Measurements from ENCODE around the gene SEMA6B. TPM values are rescaled to one million over a fixed set of nuclear protein-coding genes. Genes with fewer than 3 reads are reported as not detected.

Gene SEMA6B
- total and polyA plus RNA-seq, 8 donors, result 1.2 to 6.7 (median 2.0) TPM; not detected in 1

GRCh38 chr19:4493929-4494690 is 65.4 kb downstream of the SEMA6B start:
- 93 to 97% (median 96%) methylated on average over 50 to 61 of the region's 61 CpGs for whole genome bisulfite sequencing, 5 donors
- no peak for DNase-seq
- H3K36me3 ChIP-seq, result peaks cover 68 to 95% (median 93%) of the 10 kb centered on the region in 4 donors
- no peak overlapping the region for H3K27ac ChIP-seq
- H3K4me1 ChIP-seq, result no peaks in the 10 kb centered on the region
- H3K4me3 ChIP-seq, result no peak overlapping the region
- no peaks in the 10 kb centered on the region for H3K9me3 ChIP-seq
- TF ChIP-seq POLR2A (IDR thresholded peaks at IDR 0.05) (no peak), CTCF (IDR thresholded peaks at IDR 0.05) (no peak), EP300 (IDR thresholded peaks at IDR 0.05) (no peak), POLR2AphosphoS5 (IDR thresholded peaks at IDR 0.05) (no peak)
- intact Hi-C loops (cut with DNase I; ENCODE audit: low total_unique reads), result no loop called here
- no peaks in the 10 kb centered on the region for H3K27me3 ChIP-seq

GRCh38 chr19:4493104-4493928 is 66.2 kb downstream of the SEMA6B start:
- no peak for TF ChIP-seq POLR2A (IDR thresholded peaks at IDR 0.05)
- TF ChIP-seq CTCF (IDR thresholded peaks at IDR 0.05), result no peak
- no peak for TF ChIP-seq POLR2AphosphoS5 (IDR thresholded peaks at IDR 0.05)
- TF ChIP-seq EP300 (IDR thresholded peaks at IDR 0.05), result no peak
- intact Hi-C loops (cut with DNase I; ENCODE audit: low total_unique reads), result no loop called here
- DNase-seq, result no peak
- Histone ChIP-seq H3K4me1 (no peaks in the 10 kb centered on the region), H3K9me3 (no peaks in the 10 kb centered on the region), H3K27me3 (no peaks in the 10 kb centered on the region), H3K36me3 (peaks cover 69 to 95% (median 93%) of the 10 kb centered on the region in 4 donors), H3K4me3 (no peak overlapping the region), H3K27ac (no peak overlapping the region)
- 92 to 96% (median 94%) methylated on average over 31 to 41 of the region's 41 CpGs for WGBS, 5 donors

Other genes with a start within 250 kb of the SEMA6B start
- gene STAP2, start 220.9 kb downstream of the SEMA6B start, total RNA-seq, result 100 to 1,000 TPM in 1 of 5 donors, 10 to 100 TPM in 3, not detected in 1; 20.7 to 250 (median 35.1) TPM
- gene STAP2, start 220.9 kb downstream of the SEMA6B start, polyA plus RNA-seq, result 10 to 100 TPM; 32.7 to 70.8 (median 52.4) TPM
- 10 to 100 TPM in 2 of 5 donors, 1 to 10 TPM in 3; 2.2 to 24.5 (median 8.3) TPM for gene MPND, start 216.1 kb downstream of the SEMA6B start, total RNA-seq
- gene MPND, start 216.1 kb downstream of the SEMA6B start, polyA plus RNA-seq, result 10 to 100 TPM; 20.4 to 25.0 (median 22.0) TPM
- 100 to 1,000 TPM in 1 of 5 donors, 10 to 100 TPM in 4; 14.8 to 111 (median 26.3) TPM for gene SH3GL1, start 159.1 kb downstream of the SEMA6B start, total RNA-seq
- 10 to 100 TPM; 44.9 to 48.5 (median 46.0) TPM for gene SH3GL1, start 159.1 kb downstream of the SEMA6B start, polyA plus RNA-seq
- 100 to 1,000 TPM in 1 of 5 donors, 10 to 100 TPM in 1, 1 to 10 TPM in 3; 1.8 to 100 (median 9.8) TPM for gene CHAF1A, start 157.0 kb downstream of the SEMA6B start, total RNA-seq
- gene CHAF1A, start 157.0 kb downstream of the SEMA6B start, polyA plus RNA-seq, result 1 to 10 TPM; 5.4 to 7.2 (median 5.8) TPM
- 100 to 1,000 TPM in 1 of 5 donors, 10 to 100 TPM in 4; 19.3 to 208 (median 73.7) TPM for gene UBXN6, start 101.9 kb downstream of the SEMA6B start, total RNA-seq
- gene UBXN6, start 101.9 kb downstream of the SEMA6B start, polyA plus RNA-seq, result 100 to 1,000 TPM; 112 to 148 (median 138) TPM
- gene HDGFL2, start 87.4 kb downstream of the SEMA6B start, total RNA-seq, result 10 to 100 TPM; 26.8 to 85.2 (median 33.9) TPM
- gene HDGFL2, start 87.4 kb downstream of the SEMA6B start, polyA plus RNA-seq, result 100 to 1,000 TPM in 1 of 3 donors, 10 to 100 TPM in 2; 25.5 to 127 (median 55.5) TPM
- gene PLIN4, start 41.2 kb downstream of the SEMA6B start, total RNA-seq, result 10 to 100 TPM in 3 of 5 donors, 1 to 10 TPM in 2; 9.0 to 64.7 (median 24.9) TPM
- 10 to 100 TPM in 1 of 3 donors, 1 to 10 TPM in 2; 3.5 to 13.2 (median 6.8) TPM for gene PLIN4, start 41.2 kb downstream of the SEMA6B start, polyA plus RNA-seq
- gene PLIN5, start 24.5 kb downstream of the SEMA6B start, total RNA-seq, result 100 to 1,000 TPM in 1 of 5 donors, 10 to 100 TPM in 2, 1 to 10 TPM in 2; 1.4 to 114 (median 37.8) TPM
- gene PLIN5, start 24.5 kb downstream of the SEMA6B start, polyA plus RNA-seq, result 10 to 100 TPM; 23.8 to 37.9 (median 25.3) TPM
- 10 to 100 TPM in 1 of 5 donors, 1 to 10 TPM in 3, not detected in 1; 4.2 to 17.2 (median 7.3) TPM for gene LRG1, start 19.6 kb downstream of the SEMA6B start, total RNA-seq
- gene LRG1, start 19.6 kb downstream of the SEMA6B start, polyA plus RNA-seq, result 10 to 100 TPM in 2 of 3 donors, 1 to 10 TPM in 1; 2.1 to 23.3 (median 16.1) TPM
- gene TNFAIP8L1, start 79.8 kb upstream of the SEMA6B start, total RNA-seq, result 10 to 100 TPM in 2 of 5 donors, 1 to 10 TPM in 3; 7.0 to 43.4 (median 9.5) TPM
- 1 to 10 TPM; 5.3 to 5.5 (median 5.4) TPM for gene TNFAIP8L1, start 79.8 kb upstream of the SEMA6B start, polyA plus RNA-seq
- gene MYDGF, start 110.7 kb upstream of the SEMA6B start, total RNA-seq, result 10 to 100 TPM; 41.4 to 77.5 (median 71.3) TPM
- gene MYDGF, start 110.7 kb upstream of the SEMA6B start, polyA plus RNA-seq, result 10 to 100 TPM; 66.4 to 86.6 (median 75.3) TPM
- gene DPP9, start 164.2 kb upstream of the SEMA6B start, total RNA-seq, result 100 to 1,000 TPM in 2 of 5 donors, 10 to 100 TPM in 3; 24.6 to 178 (median 82.1) TPM
- 10 to 100 TPM; 18.7 to 30.2 (median 24.6) TPM for gene DPP9, start 164.2 kb upstream of the SEMA6B start, polyA plus RNA-seq
- gene FEM1A, start 232.1 kb upstream of the SEMA6B start, total RNA-seq, result 10 to 100 TPM in 3 of 5 donors, 1 to 10 TPM in 2; 8.8 to 30.7 (median 12.8) TPM
- 1 to 10 TPM; 3.5 to 4.0 (median 3.8) TPM for gene FEM1A, start 232.1 kb upstream of the SEMA6B start, polyA plus RNA-seq

All from stomach (tissue), 9 donors.